Measurements from ENCODE around the gene CASK. TPM values are rescaled to one million over a fixed set of nuclear protein-coding genes. Genes with fewer than 3 reads are reported as not detected.

The CASK gene
- total RNA-seq, 2 donors from 2014 or later = 90.8 to 107 TPM

DNA sequence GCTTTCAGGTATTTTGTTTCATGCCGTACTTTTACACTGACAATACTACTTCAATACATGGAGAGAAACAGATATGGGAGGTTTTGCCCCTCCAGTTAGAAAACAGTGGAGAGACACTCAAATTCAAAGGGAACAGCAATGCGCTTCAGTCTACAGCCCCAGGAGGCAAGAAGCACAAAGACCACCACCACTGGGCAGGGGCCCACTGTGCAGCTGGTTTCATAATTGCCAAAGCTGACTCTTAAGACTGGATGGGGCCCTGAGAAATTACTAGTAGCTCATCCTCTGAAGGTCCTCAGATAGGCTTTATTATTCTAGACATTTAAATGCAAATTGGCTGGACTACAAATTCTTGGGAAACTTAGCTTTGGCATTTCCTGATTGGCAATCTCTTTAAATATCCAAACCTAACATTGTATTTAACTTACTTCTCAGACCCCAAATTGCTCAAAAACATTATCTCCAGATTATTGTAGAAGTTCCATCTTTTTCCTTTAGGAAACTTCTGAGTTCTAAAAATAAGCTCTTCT, 320.5 kb downstream of the CASK start:
- DNase-seq = no peak
- TF ChIP-seq CTCF (IDR thresholded peaks at IDR 0.05) = no peak
- Histone ChIP-seq H3K27ac (no peak overlapping the region), H3K9ac (ENCODE audit: low read depth in 2 of 2, low read length in 2 of 2) (no peak overlapping the region), H3K27me3 (no peaks in the 10 kb centered on the region), H3K4me3 (no peak overlapping the region), H3K9me3 (no peaks in the 10 kb centered on the region), H3K36me3 (no peaks in the 10 kb centered on the region), H3K4me1 (no peaks in the 10 kb centered on the region)
- intact Hi-C loops (cut with DNase I) = no loop called here

DNA sequence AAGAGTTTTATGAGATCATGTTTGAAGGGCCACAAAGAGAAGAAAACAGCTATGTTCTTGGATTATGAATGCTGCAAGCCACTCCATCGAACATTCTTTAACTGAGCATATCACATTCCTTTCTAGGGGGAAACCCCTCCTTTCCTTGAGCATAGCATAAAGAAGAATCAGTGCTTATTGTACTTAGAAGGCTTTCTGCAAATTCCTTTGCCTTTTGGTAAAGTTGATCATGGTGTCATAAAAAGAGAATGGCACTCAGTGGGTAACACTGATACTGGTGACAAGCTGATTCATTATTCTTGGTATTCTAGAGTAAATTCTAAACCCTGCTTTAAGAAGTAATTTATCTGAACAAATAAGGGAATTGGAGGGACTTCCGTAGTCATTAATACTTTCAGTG, 323.1 kb downstream of the CASK start:
- Histone ChIP-seq H3K9ac (ENCODE audit: low read depth in 2 of 2, low read length in 2 of 2) (no peak overlapping the region), H3K4me1 (no peaks in the 10 kb centered on the region), H3K36me3 (no peaks in the 10 kb centered on the region), H3K27me3 (no peaks in the 10 kb centered on the region), H3K9me3 (no peaks in the 10 kb centered on the region), H3K4me3 (no peak overlapping the region), H3K27ac (no peak overlapping the region)
- DNase-seq = no peak
- intact Hi-C loops (cut with DNase I) = no loop called here
- no peak for TF ChIP-seq CTCF (IDR thresholded peaks at IDR 0.05)

DNA sequence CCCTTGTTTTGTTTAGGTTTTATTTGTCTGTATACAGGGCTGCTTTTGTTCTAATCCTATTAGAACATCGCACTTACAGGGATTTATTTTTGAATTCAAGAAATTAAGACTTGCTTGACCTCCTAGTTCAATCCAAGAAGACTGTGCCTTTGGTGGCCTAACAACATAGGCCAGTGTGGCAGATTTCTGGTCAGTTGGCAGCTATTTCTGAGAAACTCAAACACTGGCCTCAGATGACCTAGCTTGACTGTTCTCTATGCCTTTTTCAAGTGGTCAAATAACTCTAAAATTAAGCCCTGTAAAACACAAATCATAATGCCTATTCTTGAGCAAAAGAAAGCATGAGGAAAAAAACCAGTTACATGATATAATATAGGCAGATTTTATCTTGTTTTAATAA, 323.8 kb downstream of the CASK start:
- Histone ChIP-seq H3K9me3 (no peaks in the 10 kb centered on the region), H3K36me3 (no peaks in the 10 kb centered on the region), H3K27me3 (no peaks in the 10 kb centered on the region), H3K4me1 (no peaks in the 10 kb centered on the region), H3K4me3 (no peak overlapping the region), H3K27ac (no peak overlapping the region), H3K9ac (ENCODE audit: low read depth in 2 of 2, low read length in 2 of 2) (no peak overlapping the region)
- no peak for TF ChIP-seq CTCF (IDR thresholded peaks at IDR 0.05)
- intact Hi-C loops (cut with DNase I) = no loop called here
- no peak for DNase-seq

GRCh38 chrX:41596596-41596995, 326.8 kb downstream of the CASK start:
- Histone ChIP-seq H3K36me3 (no peaks in the 10 kb centered on the region), H3K27ac (no peak overlapping the region), H3K4me3 (no peak overlapping the region), H3K9ac (ENCODE audit: low read depth in 2 of 2, low read length in 2 of 2) (no peak overlapping the region), H3K27me3 (no peaks in the 10 kb centered on the region), H3K9me3 (no peaks in the 10 kb centered on the region), H3K4me1 (no peaks in the 10 kb centered on the region)
- intact Hi-C loops (cut with DNase I) = no loop called here
- TF ChIP-seq CTCF (IDR thresholded peaks at IDR 0.05) = no peak
- no peak for DNase-seq

DNA sequence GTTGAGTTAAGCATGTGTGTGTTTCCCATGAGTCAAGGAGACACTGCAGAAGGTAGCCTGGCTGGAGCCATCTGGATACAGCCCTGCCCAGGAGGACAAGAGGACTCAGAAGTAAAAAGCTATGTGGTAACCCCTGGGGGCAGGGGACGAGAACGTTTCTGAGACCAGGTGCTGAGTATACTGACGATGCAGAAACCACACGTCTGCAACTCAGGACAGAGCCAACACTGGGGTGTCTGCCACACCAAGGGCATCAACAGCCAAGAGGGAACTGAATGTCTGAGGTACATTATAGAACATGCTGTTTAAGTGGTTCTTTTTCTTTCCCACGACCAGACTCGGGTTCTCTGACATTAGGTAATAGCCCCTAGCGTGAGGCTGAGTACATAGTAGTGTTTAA, 328.7 kb downstream of the CASK start:
- no peak for DNase-seq
- H3K27me3 ChIP-seq = no peaks in the 10 kb centered on the region
- TF ChIP-seq CTCF (IDR thresholded peaks at IDR 0.05) = no peak
- no peaks in the 10 kb centered on the region for H3K9me3 ChIP-seq
- no peaks in the 10 kb centered on the region for H3K36me3 ChIP-seq
- H3K27ac ChIP-seq = no peak overlapping the region
- H3K4me1 ChIP-seq = no peaks in the 10 kb centered on the region
- no peak overlapping the region for H3K4me3 ChIP-seq
- no peak overlapping the region for H3K9ac ChIP-seq (ENCODE audit: low read depth in 2 of 2, low read length in 2 of 2)
- intact Hi-C loops (cut with DNase I) = no loop called here

GRCh38 chrX:41591906-41592305, 331.4 kb downstream of the CASK start:
- no peak overlapping the region for H3K4me3 ChIP-seq
- TF ChIP-seq CTCF (IDR thresholded peaks at IDR 0.05) = no peak
- H3K9ac ChIP-seq (ENCODE audit: low read depth in 2 of 2, low read length in 2 of 2) = no peak overlapping the region
- H3K9me3 ChIP-seq = no peaks in the 10 kb centered on the region
- intact Hi-C loops (cut with DNase I) = no loop called here
- no peaks in the 10 kb centered on the region for H3K36me3 ChIP-seq
- no peak overlapping the region for H3K27ac ChIP-seq
- H3K4me1 ChIP-seq = no peaks in the 10 kb centered on the region
- H3K27me3 ChIP-seq = no peaks in the 10 kb centered on the region
- DNase-seq = no peak
